Measurements from ENCODE around the gene ANOS1.
"Not testable (repeated sequence)": the region's sequence is repeated elsewhere in the genome, so short reads cannot be mapped to it uniquely, and the experiment has no call there.

ANOS1 gene, protein sequence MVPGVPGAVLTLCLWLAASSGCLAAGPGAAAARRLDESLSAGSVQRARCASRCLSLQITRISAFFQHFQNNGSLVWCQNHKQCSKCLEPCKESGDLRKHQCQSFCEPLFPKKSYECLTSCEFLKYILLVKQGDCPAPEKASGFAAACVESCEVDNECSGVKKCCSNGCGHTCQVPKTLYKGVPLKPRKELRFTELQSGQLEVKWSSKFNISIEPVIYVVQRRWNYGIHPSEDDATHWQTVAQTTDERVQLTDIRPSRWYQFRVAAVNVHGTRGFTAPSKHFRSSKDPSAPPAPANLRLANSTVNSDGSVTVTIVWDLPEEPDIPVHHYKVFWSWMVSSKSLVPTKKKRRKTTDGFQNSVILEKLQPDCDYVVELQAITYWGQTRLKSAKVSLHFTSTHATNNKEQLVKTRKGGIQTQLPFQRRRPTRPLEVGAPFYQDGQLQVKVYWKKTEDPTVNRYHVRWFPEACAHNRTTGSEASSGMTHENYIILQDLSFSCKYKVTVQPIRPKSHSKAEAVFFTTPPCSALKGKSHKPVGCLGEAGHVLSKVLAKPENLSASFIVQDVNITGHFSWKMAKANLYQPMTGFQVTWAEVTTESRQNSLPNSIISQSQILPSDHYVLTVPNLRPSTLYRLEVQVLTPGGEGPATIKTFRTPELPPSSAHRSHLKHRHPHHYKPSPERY

GRCh38 chrX:8731559-8732395, at the start of gene ANOS1:
Gene ANOS1 (minus strand): TSS chrX:8732137. CDS start chrX:8732036, 101 bp downstream.
- DNase-seq, result no peak

GRCh38 chrX:8773117-8773516, 41.2 kb upstream of the ANOS1 start:
- DNase-seq, result no peak

DNA sequence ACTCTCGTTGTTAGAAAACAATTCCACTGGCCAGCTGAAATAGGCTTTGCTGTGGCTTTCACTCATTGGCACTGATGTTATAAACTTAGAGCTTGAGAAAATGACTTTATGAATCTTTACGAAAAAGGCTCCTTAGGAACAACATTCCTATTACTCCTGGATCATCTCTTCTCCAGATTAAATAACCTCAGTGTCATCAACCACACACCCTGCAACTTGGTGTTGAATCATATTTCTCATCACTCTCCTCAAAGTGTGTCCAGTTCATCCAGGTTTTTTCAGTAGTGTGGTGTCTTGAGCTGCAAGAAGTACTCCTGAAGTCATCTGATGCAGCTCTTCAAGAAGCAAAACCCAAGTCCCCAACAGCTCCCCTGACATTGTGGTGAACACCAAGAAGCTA, 28.1 kb upstream of the ANOS1 start:
- DNase-seq, result no peak

- DNase-seq, result not testable (repeated sequence)
Observed at GRCh38 chrX:8758706-8759105, 26.8 kb upstream of the ANOS1 start.

GRCh38 chrX:8757609-8758389, 25.9 kb upstream of the ANOS1 start:
- DNase-seq, result not testable (repeated sequence)

GRCh38 chrX:8755813-8756212, 23.9 kb upstream of the ANOS1 start:
- DNase-seq, result no peak

GRCh38 chrX:8755116-8755515, 23.2 kb upstream of the ANOS1 start:
- no peak for DNase-seq

GRCh38 chrX:8749697-8750096, 17.8 kb upstream of the ANOS1 start:
- DNase-seq, result no peak

GRCh38 chrX:8748855-8749254, 16.9 kb upstream of the ANOS1 start:
- no peak for DNase-seq

- DNase-seq, result no peak
Observed at GRCh38 chrX:8743126-8743732, 11.3 kb upstream of the ANOS1 start.

DNA sequence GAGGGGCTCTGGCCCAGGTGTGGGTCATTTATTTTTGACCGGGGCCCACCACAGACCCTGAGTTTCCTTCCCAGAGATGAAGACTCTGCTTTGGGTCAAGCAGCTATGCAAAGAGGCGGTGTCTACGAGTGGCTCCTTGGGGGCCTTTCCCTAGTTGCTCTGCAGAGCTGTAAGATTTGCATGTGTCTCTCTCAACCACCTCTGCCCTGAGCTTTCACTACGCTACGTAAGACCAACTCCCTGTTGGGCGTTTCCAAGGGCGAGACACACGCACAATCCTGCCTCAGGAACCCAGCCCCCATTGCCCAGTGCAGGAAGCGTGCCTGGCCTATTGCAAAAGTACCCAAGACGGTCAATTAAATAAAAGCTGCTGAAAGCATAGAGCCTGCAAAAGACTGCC, 10.0 kb upstream of the ANOS1 start:
- DNase-seq, result no peak

DNA sequence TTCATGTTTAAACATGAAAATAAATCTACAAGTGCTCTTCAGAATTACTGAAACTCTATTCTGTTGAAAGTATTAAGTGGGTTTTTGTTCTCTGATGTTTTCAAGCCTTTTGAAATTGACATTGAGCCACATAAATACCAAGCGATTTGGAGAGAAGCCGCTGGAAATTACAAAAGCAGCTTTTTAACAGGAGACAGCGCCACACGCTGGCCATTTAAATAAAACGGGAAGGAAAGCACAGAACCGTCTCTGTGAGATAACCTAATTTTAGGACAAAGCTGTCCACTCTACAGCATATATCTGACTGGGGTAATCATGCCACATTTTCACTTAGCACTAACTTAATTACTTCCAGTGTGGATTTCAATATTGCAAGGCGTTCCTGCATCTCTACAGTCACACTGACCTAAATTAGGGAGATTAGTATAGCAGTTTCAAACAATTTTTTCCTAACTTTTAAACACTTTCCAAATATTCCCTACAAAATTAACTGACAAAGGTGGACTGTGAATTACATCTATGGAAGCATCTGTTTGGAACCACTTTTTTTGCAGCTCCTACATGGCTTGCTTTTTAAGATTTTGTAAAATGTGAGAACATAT, 6.8 kb upstream of the ANOS1 start:
- no peak for DNase-seq

- no peak for DNase-seq
Observed at GRCh38 chrX:8737883-8738282, 5.9 kb upstream of the ANOS1 start.

DNA sequence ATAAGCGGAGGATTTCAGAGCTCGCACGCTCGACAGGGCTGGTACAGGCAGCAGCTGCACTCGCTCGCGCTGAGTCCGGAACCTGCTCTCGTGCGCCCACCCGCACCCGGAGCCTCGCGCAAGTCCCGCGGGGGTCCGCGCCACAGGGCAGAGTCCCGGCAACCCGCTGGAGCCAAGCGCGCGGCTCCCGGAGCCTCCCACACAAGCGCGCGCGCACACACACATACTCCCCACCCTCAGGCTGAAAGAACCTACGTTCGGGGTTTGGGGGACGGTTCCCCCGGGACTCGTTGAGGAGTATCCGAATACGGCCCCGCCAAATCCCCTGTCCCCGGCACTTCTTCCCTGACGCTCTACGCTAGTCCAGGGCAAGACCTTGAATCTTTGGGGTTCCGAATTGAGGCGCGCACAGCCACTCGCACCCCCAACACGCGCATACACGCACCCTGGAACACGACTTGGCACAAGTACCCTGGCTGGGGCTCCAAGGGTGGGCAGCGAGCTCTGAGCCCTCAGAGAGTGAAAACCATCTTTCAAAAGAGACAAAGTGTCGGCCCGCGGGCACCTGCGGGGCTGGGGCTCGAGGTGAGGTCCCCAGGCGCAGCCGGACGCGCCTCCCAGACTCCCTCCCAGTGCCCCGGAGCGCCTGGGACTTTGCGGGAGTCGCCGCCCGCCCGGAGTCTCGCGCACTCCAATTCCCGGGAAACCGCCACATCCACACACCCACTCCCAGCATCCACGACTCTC, 952 bp downstream of the ANOS1 start:
- no peak for DNase-seq

GRCh38 chrX:8729811-8730210, 2.1 kb downstream of the ANOS1 start:
- no peak for DNase-seq

DNA sequence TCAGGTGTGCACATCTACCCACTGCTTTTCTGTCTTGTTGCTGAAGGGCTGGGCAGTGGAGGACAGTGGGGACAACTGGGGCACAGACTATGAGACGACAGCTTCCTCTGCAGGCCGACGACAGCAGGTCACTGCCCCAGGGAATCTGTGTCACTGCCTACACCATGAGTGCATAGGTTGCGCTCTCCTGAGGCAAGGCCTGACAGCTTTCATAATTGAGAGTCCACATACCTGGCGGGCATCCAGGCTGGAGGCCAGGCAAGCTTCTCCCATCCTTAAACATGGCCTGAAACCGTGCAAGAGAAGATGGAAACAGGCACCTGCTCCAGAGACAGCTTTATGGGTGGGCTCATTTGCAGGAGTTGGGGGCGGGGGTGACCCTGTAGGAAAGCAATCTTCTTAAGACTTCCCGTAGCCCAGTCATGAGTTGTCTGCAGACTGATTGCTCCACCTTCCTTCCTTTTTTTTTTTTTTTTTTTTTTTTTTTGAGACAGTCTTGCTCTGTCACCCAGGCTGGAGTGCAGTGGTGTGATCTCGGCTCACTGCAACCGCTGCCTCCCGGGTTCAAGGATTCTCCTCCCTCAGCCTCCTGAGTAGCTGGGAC, 2.9 kb downstream of the ANOS1 start:
- no peak for DNase-seq

DNA sequence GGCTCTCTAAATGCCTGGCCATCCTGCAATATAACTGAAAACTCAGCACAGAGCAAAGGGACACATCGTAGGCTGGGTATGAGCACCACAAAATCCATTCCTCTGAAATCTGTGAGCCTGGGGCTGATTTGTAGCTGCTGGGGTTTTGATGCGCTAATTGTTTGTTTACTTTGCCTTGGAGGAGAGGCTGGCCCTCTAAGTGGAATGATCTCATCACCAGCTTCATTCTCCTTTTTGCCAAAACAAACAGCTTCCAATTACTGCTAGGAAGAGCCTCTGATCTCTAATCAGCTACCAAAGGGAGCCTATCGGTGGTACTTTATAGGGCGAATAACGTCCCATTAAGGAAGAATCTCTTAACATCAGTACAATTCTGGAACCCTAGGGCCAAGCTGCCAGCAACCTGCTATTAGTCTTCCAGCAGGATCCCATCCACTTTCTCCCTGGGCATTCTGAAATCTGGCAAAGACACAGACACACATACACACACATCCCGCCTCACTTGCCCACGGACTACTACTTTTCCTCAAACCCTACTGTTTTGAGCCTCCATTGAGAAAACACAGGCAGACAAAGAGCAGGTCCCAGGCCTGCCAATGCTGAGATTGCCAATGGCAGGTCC, 5.8 kb downstream of the ANOS1 start:
- DNase-seq, result no peak

- no peak for DNase-seq
Observed at GRCh38 chrX:8724300-8724699, 7.6 kb downstream of the ANOS1 start.

DNA sequence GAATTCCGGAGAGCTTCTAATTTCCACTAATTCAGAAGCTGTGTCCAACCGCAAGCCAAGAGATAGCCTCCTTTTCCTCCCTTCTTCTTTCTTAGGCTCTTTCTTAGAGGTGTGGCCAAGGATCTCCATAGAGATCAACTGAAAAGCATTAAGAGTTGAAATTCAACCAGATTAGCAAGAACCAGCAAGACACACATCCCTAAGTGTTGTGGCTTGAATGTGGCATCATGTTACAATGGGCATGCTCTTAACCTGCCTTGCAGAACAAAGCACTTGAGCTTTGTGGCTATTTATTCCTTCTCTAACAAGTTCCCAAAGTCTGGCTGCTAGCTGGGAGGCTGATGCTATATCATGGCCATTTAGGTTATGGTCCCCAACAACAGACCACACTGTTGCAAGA, 10.4 kb downstream of the ANOS1 start:
- no peak for DNase-seq

- DNase-seq, result no peak
Observed at GRCh38 chrX:8720136-8720535, 11.8 kb downstream of the ANOS1 start.
